ENCODE results near the gene GAREM1.

GAREM1 gene

GRCh38 chr18:32219431-32220018 is 251.2 kb downstream of the GAREM1 start:
- in situ Hi-C loops (cut with HindIII; ENCODE audit: low sequenced_read_pairs) = no loop called here

DNA sequence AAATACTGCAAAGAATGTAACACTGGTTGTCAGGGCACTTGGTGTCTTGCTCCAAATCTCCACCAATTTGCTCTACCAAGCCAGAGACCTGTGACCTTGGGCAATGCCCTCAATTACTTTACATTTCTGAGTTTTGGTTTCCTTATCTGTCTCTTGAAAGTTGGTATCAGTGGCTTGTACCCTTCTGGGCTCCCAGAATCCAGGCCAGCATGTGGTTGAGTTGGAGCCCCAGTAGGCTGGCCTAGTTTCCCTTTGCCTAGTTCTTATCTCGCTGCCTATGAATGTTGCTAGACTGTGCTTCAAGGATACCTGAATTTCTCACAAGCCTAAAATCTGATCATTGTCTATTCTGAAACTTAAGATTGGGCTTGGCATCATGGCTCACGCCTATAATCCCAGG is 254.3 kb downstream of the GAREM1 start:
- in situ Hi-C loops (cut with HindIII; ENCODE audit: low sequenced_read_pairs) = no loop called here

- in situ Hi-C loops (cut with HindIII; ENCODE audit: low sequenced_read_pairs) = no loop called here
Observed at GRCh38 chr18:32213693-32214092, 257.0 kb downstream of the GAREM1 start.

All from DLD1 (cell line).